GM20431 (cell line): ENCODE results near the gene DHRS13.
"Not testable (repeated sequence)": the region's sequence is repeated elsewhere in the genome, so short reads cannot be mapped to it uniquely, and the experiment has no call there.

ENCODE experiments used
- in situ Hi-C: fragments of 300-500 bp; cut with MseI, MboI; formaldehyde crosslinking; loops from one replicate; pipeline ENCODE4 v1.15.0; 2020; ENCODE audit warnings: low sequenced_read_pairs; ENCODE audit not compliant: unreplicated experiment

The DHRS13 gene

GRCh38 chr17:28864991-28865849 is 37.7 kb downstream of the DHRS13 start:
- in situ Hi-C loops: no loop called here

- in situ Hi-C loops: no loop called here
Observed at GRCh38 chr17:28863953-28864352, 38.9 kb downstream of the DHRS13 start.

DNA sequence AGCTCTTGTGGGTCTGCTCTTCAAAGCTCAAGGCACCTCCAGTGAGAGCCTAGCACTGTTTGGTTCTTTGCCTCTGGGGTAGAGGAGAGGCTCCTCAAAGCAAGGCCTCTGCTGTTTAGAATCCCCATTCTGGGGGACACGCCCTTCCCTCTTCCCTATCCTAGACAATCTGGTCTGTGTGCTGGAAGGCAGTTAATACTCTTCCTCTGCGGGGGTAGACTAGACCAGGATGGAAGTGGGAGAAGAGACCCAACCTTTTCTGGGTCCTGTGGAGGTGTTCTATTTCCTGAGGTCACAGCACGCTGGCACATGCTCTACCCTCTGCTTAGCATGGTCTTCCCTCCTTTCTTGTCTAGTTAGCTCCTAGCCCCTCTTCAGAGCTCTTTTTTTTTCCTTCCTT is 40.3 kb downstream of the DHRS13 start:
- in situ Hi-C loops: no loop called here

DNA sequence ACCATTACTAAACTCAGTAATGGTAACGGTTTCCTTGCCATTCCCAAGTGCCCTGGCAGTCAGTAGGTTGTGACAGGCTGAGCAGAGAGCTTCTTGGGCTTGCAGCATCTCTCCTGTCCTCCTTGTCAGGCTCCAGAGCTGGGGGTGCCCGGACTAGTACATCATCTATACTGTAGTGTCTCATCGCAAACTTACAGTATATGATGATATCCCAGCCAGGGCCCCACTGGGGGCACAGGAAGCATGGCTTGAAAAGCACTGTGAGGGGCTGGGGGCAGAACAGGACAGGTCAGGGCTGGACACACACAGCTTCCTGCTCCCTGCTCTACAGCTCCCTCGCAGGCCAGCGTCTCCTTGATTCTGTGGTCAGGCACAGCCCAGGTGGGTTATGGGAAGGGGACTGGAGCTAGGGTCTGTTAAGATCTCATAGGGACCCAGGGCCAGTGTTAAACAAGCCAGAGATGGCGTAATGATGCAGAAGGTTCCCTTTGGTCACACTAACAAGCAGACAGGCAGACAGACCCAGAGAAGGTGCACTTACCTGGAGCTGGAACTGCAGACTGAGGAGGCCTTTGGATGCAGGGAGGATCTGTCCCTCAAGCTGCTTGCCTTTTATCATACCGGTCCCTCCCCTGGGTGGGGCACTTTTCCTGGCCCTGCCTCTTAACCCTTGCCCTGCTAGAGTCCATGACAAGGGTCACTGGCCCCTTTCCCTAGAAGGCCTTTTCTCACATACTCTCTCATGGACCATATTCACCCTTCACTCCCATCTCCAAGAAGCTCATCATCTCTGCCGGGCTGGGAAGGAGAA is 41.3 kb downstream of the DHRS13 start:
- in situ Hi-C loops: no loop called here

DNA sequence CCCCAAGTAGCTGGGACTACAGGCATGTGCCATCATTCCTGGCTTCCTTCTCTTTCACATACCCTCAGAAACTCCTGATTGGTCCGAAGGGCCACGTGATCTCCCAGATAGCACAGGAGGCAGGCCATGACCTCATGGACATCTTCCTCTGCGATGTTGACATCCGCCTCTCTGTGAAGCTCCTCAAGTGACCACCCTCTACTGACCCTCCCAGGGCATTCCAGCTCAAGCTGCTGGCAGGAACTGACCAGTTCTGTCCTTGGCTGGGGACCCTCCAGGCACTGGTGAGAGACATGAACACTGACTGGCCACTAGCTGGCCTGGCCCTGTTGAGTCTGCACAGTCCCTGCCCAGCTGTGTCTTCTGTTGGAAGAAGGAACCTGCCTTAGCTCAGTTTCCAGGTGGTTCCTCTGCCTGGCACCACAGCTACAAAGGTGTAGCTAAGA is 42.5 kb downstream of the DHRS13 start:
- in situ Hi-C loops: no loop called here

DNA sequence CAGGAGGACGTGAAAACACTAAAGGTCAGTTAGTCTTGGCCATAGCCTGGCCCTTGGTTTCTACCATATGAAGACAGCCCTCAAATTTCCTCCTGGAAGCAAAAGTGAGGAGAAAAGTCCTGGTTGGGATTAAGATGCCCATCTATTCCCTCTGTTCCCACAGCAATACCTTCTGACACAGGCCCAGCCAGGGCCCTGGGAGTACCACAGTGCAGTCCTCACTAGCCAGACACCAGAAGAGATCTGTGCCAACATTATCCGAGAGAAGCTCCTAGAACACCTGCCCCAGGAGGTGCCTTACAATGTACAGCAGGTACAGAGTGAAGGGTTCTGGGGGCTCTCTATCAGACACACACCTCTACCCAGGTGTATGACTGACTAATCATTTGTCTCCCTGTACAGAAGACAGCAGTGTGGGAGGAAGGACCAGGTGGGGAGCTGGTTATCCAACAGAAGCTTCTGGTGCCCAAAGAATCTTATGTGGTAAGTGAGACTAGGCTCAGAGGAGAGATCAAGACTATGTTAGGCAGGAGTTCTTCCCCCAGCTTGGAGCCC is 44.0 kb downstream of the DHRS13 start:
- in situ Hi-C loops: no loop called here

GRCh38 chr17:28857905-28858800 is 44.7 kb downstream of the DHRS13 start:
- in situ Hi-C loops: no loop called here

DNA sequence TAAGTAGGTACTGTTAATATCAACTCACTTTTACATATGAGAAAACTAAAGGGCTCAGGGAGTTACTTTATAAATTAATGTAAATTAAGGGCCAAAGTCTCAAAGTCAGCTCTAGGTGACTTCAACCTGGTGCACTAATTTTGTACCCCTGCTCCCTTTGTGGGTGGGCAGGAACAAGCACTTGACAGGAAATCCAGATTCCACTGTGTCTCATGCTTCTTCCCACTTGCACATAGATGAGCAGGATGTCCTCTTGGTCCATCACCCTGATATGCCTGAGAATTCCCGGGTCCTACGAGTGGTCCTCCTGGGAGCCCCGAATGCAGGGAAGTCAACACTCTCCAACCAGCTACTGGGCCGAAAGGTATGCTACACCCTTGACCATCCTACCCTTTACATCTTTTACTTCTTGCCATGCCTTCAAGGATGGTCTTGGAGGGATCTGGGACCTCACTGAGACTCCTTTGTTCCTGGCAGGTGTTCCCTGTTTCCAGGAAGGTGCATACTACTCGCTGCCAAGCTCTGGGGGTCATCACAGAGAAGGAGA is 46.8 kb downstream of the DHRS13 start:
- in situ Hi-C loops: no loop called here

DNA sequence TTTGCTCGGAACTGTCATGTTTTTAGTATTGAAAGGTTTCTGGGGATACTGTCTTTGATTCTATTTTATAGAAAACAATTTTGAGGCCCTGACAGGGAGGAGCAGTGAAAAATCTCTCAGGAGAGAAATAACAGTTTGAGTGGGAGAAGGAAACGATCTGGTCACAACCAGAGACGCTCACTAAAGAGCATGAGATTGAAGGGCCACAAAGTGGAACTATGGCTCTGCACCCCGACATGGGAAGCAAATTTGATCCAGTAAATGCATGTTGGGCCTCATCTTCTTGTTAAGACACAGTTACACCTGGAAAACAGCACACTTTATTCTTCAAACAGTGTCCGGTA is 47.6 kb downstream of the DHRS13 start:
- in situ Hi-C loops: no loop called here

DNA sequence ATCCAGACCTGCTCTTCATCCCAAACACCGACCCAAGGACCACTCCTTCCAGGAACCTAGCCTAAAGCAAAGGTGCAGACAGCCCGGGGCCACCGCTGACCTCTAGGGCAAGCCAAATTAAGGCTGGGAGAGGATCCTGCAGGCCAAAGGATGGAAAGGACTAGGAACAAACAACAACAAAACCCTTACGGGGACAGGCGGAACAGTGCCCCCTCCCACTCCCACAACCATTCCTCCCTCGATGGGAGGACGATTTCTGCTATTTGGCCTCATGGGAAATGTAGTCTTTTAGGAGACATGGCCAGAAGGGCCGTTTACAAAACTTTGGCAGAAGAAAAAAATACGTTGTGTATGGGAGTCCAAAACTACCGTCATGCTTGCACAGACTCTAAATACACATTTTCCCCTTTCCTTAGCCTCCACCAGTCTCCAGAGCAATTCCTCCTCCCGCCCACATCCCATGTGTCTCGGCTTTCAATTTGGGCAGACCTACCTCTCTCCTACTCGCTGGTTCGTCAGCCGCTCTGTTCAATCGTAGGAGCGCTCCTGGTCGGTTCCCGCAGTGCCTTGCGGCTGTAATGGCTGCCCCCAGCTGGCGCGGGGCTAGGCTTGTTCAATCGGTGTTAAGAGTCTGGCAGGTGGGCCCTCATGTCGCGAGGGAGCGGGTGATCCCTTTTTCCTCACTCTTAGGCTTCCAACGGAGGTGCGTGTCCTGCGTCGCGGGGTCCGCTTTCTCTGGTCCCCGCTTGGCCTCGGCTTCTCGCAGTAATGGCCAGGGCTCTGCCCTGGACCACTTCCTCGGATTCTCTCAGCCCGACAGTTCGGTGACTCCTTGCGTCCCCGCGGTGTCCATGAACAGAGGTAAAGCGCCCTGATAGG is 48.2 kb downstream of the DHRS13 start, which contains the start of gene ERAL1:
Gene ERAL1, plus strand, starts transcription at position 560 of the 879 bp plus-strand sequence. Its CDS starts 19 bp downstream, at position 579.
- in situ Hi-C loops: no loop called here

DNA sequence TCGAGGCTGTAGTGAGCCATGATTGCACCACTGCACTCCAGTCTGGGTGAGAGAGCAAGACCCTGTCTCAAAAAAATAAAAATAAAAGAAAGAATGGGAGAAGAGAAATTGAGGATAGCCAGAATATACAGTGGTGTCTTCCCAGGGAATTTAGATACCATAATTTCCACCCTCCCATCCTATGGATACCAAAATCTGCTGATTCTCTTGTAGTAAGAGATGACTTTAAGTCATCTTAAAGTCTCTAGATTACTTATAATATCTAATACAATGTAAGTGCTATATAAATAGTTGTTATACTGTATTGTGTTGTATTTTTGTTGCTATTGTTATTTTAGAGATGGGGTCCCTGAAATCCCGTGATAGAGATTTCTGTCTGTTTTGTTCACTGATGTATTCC is 49.6 kb downstream of the DHRS13 start:
- in situ Hi-C loops: no loop called here

GRCh38 chr17:28849281-28849680 is 53.6 kb downstream of the DHRS13 start:
- in situ Hi-C loops: no loop called here

GRCh38 chr17:28848667-28849066 is 54.2 kb downstream of the DHRS13 start:
- in situ Hi-C loops: not testable (repeated sequence)
